Lung (tissue), 12 donors: ENCODE measurements around the gene ZNF536. TPM values are rescaled to one million over a fixed set of nuclear protein-coding genes. Genes with fewer than 3 reads are reported as not detected.
"Not testable (repeated sequence)": the region's sequence is repeated elsewhere in the genome, so short reads cannot be mapped to it uniquely, and the experiment has no call there.

Experiments
- ATAC-seq: fragments of 200-7000 bp; cut with Tn5 transposase; one replicate; pipeline ENCODE4 v1.9.1; 2020; ENCODE audit warnings: moderate number of reproducible peaks; ENCODE audit not compliant: insufficient read depth, low FRiP score
- DNase-seq, 3 donors: peaks; one replicate each; pipeline ENCODE4 v3.0.0-alpha.2; 2013 to 2017
- H3K27ac ChIP-seq, 2 donors: one replicate each; pipeline ENCODE4 v1.5.1; 2013; ENCODE audit warnings: mild to moderate bottlenecking in 2 of 2, moderate library complexity in 2 of 2, control low read depth in 1 of 2, inconsistent platforms in 1 of 2, low read depth in 1 of 2, low read length in 1 of 2
- H3K27me3 ChIP-seq, 3 donors: one replicate each; pipeline ENCODE4 v1.5.1; 2013; ENCODE audit warnings: low read length in 2 of 3; ENCODE audit not compliant: control insufficient read depth in 3 of 3, insufficient read depth in 3 of 3
- H3K36me3 ChIP-seq, 4 donors: one replicate each; pipeline ENCODE4 v1.5.1; 2013; ENCODE audit warnings: low read length in 4 of 4, mild to moderate bottlenecking in 1 of 4, moderate library complexity in 1 of 4; ENCODE audit not compliant: control insufficient read depth in 4 of 4, insufficient read depth in 4 of 4
- H3K4me1 ChIP-seq, 5 donors: one replicate each; pipeline ENCODE4 v1.5.1; 2013; ENCODE audit warnings: low read length in 5 of 5, mild to moderate bottlenecking in 2 of 5, moderate library complexity in 1 of 5; ENCODE audit not compliant: control insufficient read depth in 5 of 5, insufficient read depth in 5 of 5
- H3K4me3 ChIP-seq: one replicate; pipeline ENCODE4 v1.5.1; 2013; ENCODE audit warnings: mild to moderate bottlenecking, control low read depth, moderate library complexity
- H3K9ac ChIP-seq, 2 donors: one replicate each; pipeline ENCODE4 v1.5.1; 2013; ENCODE audit warnings: low read length in 2 of 2, control low read depth in 1 of 2; ENCODE audit not compliant: insufficient read depth in 1 of 2
- H3K9me3 ChIP-seq, 4 donors: one replicate each; pipeline ENCODE4 v1.5.1; 2013; ENCODE audit warnings: low read length in 3 of 4, mild to moderate bottlenecking in 1 of 4, moderate library complexity in 1 of 4; ENCODE audit not compliant: control insufficient read depth in 4 of 4, insufficient read depth in 3 of 4
- WGBS, 2 donors: extraction: QIAGEN DNeasy Blood & Tissue Kit; methylation state at CpG; one replicate each; pipeline ENCODE4 v1.1.7; 2013; 5-methylcytosine and 5-hydroxymethylcytosine counted together
- polyA plus RNA-seq, 2 donors: library from polyadenylated mRNA; stranded (reverse); fragments of 200-250 nt; gene quantifications; one replicate each; pipeline ENCODE4 v1.2.1, GENCODE V29; 2013
- total RNA-seq, 2 donors: library from RNA; depleted of rRNA in 1 of 2; stranded (reverse); fragments of >200 nt in 1 of 2; gene quantifications; one replicate each; pipeline ENCODE4 v1.2.1, GENCODE V29; 2014 to 2021
- TF ChIP-seq, protein P1 (sequence below): IDR thresholded peaks from 2 replicates; pipeline ENCODE4 v1.5.1; 2012; ENCODE audit warnings: mild to moderate bottlenecking; ENCODE audit errors: control extremely low read depth, extremely low read depth
- donor health status: control.
- donor health status: control.
- donor health status: Bipolar disorder and iron deficiency.
- donor health status: healthy.
- donor health status: DM: yes; HTN: yes; CAD: no.

ZNF536 gene
- total and polyA plus RNA-seq, 4 donors = 0.07 to 5.6 (median 0.21) TPM

DNA sequence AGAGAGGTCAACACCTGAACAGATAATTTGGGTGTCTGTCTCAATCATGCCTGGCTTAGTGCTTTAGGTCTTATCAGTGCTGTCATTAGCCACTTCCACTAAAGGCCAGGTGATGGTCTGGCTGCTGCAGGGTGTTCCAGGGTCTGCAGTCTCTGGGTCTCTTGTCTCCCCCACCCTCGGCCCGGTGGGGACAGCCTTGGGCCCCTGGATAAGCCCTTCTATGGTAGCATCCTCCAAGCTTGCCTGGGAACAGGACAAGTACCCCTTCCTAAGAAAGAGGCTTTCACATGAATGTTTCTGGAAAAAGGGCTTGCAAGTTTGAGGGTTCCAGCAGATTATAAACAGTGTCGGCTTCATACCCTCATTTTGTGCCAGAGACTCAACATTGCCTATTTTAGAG is 29.3 kb upstream of the ZNF536 start:
- Histone ChIP-seq H3K4me1 (peaks cover 0 to 45% (median 1%) of the 10 kb centered on the region in 5 donors), H3K27me3 (no peaks in the 10 kb centered on the region), H3K9ac (no peak overlapping the region), H3K36me3 (no peaks in the 10 kb centered on the region), H3K27ac (no peak overlapping the region), H3K9me3 (peaks cover 0 to 1% (median 0%) of the 10 kb centered on the region in 4 donors), H3K4me3 (no peak overlapping the region)
- TF ChIP-seq, protein P1, sequence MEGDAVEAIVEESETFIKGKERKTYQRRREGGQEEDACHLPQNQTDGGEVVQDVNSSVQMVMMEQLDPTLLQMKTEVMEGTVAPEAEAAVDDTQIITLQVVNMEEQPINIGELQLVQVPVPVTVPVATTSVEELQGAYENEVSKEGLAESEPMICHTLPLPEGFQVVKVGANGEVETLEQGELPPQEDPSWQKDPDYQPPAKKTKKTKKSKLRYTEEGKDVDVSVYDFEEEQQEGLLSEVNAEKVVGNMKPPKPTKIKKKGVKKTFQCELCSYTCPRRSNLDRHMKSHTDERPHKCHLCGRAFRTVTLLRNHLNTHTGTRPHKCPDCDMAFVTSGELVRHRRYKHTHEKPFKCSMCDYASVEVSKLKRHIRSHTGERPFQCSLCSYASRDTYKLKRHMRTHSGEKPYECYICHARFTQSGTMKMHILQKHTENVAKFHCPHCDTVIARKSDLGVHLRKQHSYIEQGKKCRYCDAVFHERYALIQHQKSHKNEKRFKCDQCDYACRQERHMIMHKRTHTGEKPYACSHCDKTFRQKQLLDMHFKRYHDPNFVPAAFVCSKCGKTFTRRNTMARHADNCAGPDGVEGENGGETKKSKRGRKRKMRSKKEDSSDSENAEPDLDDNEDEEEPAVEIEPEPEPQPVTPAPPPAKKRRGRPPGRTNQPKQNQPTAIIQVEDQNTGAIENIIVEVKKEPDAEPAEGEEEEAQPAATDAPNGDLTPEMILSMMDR = no peak
- DNase-seq (no peak), ATAC-seq (no peak)
- 77 to 94% methylated on average over 3 of the region's 3 CpGs for WGBS, 2 donors

DNA sequence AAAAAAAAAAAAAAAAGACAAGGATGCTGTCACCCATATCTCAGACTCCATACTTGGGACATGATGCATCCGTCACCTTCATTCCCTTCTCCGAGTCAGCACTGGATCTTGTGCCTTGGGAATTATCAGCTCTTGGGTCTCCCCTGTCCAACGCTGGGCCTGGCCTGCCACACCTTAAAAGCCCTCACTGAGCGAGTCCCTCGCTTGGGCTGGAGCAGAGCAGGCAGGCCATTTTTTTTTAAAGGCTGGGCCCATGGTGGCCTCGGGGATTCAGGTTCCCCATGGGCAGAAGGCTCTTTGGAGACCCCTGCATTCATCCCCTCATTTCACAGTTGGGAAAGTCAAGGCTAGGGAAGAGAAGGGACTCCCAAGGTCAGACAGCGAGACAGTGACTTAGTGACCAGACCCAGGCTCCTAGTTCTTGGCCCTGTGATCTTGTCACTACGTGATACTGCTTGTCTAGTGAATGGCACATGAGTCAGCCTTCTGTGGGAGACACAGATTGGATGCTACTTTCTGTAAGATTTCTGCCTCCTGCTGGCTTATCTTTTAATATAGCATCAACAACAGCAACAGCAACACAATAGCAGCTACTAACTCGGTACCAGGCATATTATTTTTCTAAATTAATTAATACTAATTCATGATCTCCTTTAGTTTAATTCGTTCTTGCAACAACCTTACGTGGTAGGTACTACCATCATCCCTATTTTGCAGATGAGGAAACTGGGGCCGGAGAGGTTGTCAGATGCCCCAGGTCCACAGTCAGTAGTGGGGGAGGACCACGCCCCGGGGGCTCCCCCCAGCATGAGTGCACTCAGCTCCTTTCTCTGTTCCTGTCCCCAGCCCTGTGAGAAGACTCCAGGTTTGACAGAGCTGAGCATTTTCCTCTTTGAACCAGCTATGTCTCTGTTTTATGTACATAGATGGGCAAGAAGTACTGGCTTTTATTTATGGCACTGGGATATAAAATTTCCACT is 27.4 kb upstream of the ZNF536 start:
- Histone ChIP-seq H3K27me3 (no peaks in the 10 kb centered on the region), H3K4me3 (no peak overlapping the region), H3K27ac (no peak overlapping the region), H3K9ac (no peak overlapping the region), H3K9me3 (peaks cover 0 to 1% (median 0%) of the 10 kb centered on the region in 4 donors), H3K36me3 (no peaks in the 10 kb centered on the region), H3K4me1 (peaks cover 0 to 38% (median 1%) of the 10 kb centered on the region in 5 donors)
- TF ChIP-seq, protein P1 = no peak
- ATAC-seq (no peak), DNase-seq (no peak)
- 87 to 90% methylated on average over 14 of the region's 14 CpGs for WGBS, 2 donors

DNA sequence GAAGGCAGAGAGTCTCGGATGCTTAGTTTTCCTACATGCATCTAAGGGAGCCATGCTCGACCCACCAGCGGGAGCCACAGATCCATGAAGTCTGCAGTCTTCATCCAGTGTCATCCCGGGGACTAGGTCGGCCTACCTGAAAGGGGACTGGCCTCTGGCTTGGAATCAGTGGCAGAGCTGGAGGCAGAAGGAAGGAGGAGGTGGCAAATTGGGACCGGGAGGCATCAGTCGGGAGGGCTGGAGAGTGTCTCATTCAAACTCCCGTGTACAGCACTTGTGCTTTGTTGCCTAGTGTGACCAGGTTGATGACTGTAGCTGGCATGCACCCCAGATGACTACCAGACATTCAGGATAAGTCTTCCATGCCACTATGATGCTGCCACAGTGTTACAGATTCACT is 26.5 kb upstream of the ZNF536 start:
- Histone ChIP-seq H3K27ac (no peak overlapping the region), H3K4me1 (peaks cover 0 to 29% (median 1%) of the 10 kb centered on the region in 5 donors), H3K27me3 (peaks cover 0 to 2% (median 0%) of the 10 kb centered on the region in 3 donors), H3K9ac (no peak overlapping the region), H3K9me3 (peaks cover 0 to 1% (median 0%) of the 10 kb centered on the region in 4 donors), H3K4me3 (no peak overlapping the region), H3K36me3 (no peaks in the 10 kb centered on the region)
- ATAC-seq (no peak), DNase-seq (no peak)
- TF ChIP-seq, protein P1 = no peak
- 90 to 92% methylated on average over 8 of the region's 8 CpGs for WGBS, 2 donors

DNA sequence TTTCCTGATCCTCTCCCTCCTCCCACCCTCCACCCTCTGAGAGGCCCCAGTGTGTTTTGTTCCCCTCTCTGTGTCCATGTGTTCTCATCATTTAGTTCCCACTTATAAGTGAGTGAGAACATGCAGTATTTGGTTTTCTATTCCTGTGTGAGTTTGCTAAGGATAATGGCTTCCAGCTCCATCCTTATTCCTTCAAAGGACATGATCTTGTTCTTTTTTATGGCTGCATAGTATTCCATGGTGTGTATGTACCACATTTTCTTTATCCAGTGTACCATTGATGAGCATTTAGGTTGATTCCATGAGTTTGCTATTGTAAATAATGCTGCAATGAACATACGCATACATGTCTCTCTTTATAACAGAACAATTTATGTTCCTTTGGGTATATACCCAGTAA is 25.7 kb upstream of the ZNF536 start:
- H3K4me1 ChIP-seq = peaks cover 0 to 25% (median 1%) of the 10 kb centered on the region in 5 donors

More for the DNA sequence above, 25.7 kb upstream of the ZNF536 start:
- H3K27me3 ChIP-seq, H3K9ac ChIP-seq, H3K36me3 ChIP-seq, H3K27ac ChIP-seq, H3K4me3 ChIP-seq, DNase-seq, H3K9me3 ChIP-seq, ATAC-seq: not testable (repeated sequence)
- 93 to 95% methylated on average over 1 of the region's 1 CpG for WGBS, 2 donors
